CD4-positive, alpha-beta T cell treated with Interleukin-6 for 4 hours (primary cell): ENCODE data around the gene NCF4.

Experiments used
- DNase-seq: peaks from one replicate; pipeline ENCODE4 v3.0.0-alpha.2; 2020; ENCODE audit warnings: mixed read lengths

NCF4 gene

GRCh38 chr22:36899498-36899897 is 38.7 kb downstream of the NCF4 start:
- DNase-seq = no peak

DNA sequence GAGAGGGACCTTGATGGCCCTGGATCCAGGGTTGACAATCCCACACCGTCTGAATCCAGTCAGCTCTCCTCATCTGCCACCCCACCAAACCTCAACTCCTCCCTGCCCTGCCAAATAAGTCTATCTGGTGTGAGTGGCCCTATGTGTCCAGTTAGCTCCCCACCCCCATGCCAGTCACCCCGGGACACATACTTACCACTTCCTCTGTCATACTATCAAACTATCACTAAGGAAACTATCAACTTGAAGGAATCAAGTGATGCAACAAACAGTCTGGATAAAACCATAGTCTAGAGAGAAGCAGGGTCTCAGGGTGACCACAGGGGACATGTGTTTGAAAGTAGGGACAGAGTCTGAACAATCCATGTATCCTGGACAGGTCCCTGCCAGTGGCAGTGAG is 39.4 kb downstream of the NCF4 start:
- DNase-seq = no peak

DNA sequence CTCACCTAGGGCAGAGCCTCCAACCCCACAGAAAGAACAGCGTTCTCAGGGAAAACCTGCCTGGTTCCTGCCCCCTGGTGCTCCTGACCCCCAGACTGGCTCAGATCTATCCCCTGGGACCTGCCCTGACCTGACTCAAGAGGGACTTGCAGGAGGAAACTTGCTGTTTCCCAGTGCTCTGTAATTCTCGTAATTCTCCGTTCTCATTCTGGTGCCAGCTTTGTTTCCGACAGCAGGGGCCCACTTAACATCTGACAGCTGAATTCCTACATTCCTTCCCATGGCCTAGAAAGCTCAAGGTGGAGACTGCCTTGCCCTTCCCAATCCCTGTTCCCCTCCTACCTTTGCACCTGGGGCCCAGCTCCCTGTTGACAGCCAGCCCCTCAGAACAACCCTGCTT is 40.1 kb downstream of the NCF4 start:
- no peak for DNase-seq

DNA sequence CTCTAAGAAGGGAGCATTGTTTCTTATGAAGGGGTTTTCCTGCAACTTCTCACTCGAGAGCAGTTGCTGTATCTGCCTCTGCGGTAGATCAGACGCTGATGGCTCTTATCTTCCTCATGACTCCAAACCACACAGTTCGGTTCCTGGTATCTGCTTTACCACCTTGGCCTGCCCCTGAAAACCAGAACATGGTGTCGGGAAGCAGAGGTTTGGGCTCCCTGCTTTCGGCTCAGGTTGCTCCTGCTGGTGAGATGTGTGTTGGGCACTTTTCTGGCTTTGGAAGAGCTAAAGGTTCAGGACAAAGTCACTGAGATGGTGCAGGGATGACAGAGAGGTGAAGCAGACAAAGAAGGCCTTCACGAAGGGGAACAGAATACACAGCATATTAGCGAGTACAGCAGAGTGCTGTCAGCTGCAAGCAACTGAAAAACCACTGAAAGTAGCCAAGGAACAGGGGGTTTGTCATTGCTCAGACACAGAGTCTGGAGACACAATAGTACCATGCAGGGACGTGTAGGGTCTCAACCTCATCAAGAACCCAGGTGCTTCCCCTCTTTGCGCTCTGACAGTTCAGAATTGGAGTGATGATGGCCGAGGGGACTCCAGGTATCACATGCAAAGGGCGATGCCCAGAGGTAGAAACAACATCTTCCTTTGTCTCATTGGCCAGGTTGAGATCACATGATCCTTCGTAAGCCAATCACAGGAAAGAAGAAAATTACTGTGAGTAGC is 40.8 kb downstream of the NCF4 start:
- no peak for DNase-seq

- DNase-seq = no peak
These were observed 41.5 kb downstream of the NCF4 start for GRCh38 chr22:36902143-36902926.

DNA sequence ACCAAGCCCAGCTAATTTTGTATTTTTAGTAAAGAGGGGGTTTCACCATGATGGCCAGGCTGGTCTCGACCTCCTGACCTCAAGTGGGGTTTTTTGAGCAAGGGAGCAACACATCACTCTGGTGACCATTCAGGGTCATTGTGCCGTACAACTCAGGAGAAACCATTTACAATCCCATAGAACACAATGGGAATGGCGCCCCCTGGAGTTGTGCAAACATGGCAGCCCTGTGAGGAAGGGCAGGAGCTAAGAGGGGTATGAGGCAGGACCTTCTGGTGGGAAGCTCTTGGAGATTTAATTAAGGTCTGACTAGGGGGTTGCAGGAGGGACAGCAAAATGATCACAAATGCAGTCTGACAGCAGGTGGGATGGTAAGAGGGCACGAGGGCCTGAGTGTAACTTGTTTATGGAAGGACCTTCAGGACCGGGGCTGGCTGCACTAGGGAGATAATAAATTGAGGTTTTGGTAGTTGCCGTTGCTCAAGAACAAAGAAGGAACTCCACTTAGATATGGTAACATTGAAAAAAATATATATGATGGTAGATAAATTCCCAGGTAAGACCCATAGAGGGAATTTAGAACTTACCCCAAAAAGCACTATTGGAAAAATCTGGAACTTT is 43.6 kb downstream of the NCF4 start:
- DNase-seq = no peak

- DNase-seq = no peak
These were observed 46.7 kb downstream of the NCF4 start for GRCh38 chr22:36907253-36908195.

DNA sequence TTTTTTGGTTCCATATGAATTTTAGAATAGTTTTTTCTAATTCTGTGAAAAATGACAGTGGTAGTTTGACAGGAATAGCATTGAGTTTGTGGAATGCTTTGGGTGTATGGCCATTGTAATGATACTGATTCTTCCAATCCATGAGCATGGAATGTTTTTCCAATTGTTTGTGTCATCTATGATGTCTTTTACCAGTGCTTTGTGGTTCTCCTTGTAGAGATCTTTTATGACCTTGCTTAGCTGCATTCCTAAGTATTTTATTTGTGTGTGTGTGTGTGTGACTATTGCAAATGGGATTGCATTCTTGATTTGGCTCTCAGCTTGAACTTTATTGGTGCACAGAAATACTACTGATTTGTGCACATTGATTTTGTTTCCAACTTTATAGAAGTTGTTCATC is 49.7 kb downstream of the NCF4 start:
- DNase-seq = no peak

DNA sequence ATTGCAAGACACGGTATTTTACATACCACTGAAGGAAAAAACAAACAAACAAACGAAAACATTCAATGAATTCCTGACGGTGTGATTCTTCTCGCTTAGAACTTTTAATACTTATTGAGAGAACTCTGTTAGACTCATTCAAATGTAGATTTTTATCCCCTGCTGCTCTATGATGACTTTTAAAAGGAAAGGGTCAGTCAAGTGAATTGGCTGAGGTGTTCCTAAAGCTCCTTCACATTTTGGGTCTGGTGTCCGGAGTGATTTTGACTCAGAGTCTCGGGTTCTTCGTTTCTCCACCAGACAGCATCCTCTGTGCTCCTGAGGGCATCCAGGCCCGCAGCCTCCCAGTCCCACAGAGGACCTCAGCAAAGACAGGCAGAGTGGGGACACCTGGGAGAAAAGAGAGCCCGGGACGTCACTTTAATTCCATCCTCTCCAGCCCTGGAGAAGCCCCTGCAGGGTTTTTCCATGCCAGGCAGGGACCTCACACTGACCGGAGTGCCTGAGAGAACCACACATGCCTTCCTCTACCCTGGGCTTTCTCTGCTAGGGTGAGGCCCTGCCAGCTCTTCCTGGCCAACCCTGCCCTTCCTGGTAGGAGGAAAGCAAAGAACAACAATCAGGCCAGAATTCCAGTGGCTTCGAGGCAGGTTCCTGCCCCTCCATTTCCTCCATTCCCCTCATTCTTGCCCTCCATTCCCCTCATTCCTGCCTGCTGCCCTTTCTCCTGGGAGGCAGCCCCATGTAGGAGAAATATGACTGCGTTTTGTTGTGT is 51.3 kb downstream of the NCF4 start:
- DNase-seq = no peak

GRCh38 chr22:36912694-36913426 is 52.1 kb downstream of the NCF4 start:
- DNase-seq = no peak

DNA sequence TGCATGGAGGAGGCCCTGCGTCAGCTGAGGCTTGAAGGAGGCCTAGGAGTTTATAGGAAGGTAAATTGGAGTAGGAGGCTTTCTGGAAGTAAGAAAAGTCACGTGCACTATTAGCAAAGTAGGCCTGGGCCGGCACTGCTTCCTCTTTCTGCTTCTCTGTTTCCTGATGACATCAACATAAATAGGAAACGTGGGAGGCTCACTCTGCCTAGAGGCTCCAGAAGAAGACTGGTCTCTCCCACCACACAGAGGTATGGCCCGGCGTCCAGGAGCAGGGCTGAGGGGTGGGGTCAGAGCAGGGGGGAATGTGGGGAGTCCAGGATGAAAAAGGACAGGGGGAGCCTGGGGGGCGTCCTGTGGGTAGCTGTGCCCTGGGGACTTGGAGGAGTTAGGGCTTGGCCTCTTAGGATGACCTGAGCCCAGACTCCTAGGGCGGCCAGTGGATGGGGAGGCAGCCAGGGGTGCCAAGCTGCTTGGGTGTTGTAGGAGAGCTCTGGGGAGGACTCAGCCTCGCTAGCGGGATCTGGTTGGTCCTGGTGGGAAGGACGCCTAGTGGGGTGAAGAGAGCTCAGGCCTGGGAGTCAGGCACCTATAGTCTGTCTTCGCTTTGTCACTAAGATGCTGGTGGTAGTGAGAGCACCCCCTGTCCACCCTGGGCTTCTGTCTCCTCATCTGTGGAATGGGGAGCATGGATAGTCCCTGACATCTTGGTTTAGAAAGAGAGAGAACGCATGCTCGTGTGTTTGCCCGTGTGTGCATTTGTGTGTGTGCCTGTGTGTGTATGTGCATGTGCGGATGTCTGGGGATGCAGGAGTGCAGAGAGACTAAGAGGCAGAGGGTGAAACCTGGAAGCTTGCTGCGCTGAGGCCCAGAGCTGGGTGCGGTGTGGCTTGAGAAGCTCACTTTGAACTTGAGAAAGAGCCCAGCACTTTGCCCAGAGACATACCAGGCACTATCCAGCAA is 52.9 kb downstream of the NCF4 start, which contains the start of gene CSF2RB:
TSS of gene CSF2RB (plus strand) at position 202 of the 963 bp plus-strand sequence. CDS start 8,580 bp downstream, outside the sequence.
- DNase-seq = peak; percentile 6

- no peak for DNase-seq
These were observed 53.6 kb downstream of the NCF4 start for GRCh38 chr22:36914390-36914752.

DNA sequence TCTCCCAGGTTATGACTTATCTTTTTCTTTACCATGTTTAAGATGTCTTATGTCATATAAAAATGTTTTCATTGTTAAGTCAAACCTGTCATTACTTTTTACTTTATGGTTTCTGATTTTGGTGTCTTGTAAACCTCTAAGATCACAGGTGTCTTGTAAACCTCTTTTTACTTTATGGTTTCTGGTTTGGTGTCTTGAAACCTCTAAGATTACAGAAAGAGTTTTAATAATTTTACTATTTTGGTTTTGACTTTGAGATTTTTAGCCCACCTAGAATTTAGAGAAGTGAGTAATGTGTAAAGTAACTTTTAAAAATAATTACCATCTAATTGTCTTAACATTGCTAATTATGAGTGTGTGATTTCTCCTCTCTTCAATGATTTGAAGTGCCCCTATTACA is 55.2 kb downstream of the NCF4 start:
- no peak for DNase-seq

GRCh38 chr22:36918586-36919284 is 57.9 kb downstream of the NCF4 start:
- no peak for DNase-seq

DNA sequence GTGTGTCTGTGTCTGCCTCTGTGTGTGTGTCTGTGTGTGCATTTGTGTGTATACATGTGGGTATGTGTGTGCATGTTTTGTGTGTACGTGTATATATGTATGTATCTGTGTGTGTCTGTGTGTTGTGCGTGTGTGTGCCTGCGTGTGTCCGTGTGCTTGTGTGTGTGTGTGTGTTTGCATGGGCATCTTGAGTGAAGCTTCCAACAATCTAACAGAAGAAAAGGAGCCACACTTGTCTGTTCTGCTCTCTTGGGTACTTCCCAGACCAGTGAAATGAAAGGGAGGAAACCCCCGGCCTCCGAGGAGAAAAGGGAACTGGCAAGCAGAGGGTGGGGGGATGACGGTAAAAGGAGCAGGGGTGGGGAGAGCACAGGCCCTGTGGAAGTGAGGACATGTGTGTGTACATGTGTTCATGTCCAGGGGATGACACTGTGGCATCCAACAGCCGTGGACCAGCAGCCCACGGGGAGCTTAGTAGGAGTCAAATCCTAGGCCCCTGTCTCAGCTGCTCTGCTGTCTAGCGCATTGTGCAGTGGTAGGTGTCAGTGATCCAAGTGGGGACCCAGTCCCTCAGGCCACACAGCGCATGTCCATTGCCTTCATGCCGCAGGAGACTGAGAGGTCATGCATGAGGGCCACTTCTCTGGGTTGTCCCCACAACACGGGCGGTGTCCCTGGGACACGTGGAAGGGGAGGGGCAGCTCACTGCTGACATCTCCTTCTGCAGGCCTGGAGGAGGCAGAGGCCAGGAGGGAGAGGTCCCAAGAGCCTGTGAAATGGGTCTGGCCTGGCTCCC is 60.7 kb downstream of the NCF4 start:
- DNase-seq = no peak

- no peak for DNase-seq
These were observed 61.4 kb downstream of the NCF4 start for GRCh38 chr22:36922105-36922608.

DNA sequence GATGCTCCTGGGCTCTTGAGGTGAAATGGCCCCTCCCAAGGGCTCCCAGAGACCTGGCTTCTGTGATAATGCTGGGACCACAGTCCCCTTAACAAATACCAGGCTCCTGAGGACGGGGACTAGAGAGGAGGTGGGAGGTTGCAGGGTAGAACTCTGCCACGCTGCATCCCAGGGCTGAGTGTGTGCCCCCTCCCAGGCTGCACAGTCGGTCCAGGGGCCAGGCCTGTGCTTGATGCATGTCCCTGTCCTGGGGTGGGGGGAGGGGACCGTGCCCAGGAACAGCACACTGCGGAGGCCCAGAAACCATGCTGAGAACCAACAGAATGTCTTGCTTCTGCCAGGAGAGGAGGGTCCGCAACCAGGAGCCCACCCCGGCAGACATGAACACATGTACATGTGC is 61.9 kb downstream of the NCF4 start:
- DNase-seq = no peak

DNA sequence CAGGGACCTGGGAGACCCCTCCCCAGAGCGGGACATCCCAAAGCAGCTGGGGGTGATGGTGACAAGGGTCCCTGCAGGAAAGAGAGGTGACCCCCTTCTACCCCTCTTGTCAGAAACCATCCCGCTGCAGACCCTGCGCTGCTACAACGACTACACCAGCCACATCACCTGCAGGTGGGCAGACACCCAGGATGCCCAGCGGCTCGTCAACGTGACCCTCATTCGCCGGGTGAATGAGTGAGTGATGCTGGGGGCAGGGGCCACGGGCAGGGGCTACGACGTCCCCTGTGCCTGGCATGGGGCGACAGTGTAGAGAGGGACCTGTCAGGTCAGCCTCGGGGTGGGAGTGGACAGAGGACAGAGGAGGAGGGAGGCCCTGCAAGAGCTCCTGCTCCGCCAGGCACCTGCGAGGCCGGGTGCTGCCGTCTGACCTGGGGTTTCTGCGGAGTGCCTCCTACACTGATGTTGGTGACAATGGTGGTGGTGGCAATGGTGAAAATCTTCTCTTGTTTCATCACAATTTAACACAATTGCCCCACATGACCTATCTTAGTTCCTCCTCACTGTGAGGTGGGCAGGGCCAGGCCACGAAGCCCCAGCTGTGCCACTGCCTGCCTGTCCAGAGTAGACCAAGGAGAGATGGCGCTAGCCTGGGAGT is 62.5 kb downstream of the NCF4 start:
- DNase-seq = no peak
